Raji (cell line): ENCODE results near the gene CYB5A.

Experiments
- POLR2A ChIP-seq: IDR thresholded peaks from 2 replicates; pipeline ENCODE4 v1.6.1; 2011; ENCODE audit warnings: low read depth, low read length, control low read depth; ENCODE audit not compliant: insufficient read depth

CYB5A gene

DNA sequence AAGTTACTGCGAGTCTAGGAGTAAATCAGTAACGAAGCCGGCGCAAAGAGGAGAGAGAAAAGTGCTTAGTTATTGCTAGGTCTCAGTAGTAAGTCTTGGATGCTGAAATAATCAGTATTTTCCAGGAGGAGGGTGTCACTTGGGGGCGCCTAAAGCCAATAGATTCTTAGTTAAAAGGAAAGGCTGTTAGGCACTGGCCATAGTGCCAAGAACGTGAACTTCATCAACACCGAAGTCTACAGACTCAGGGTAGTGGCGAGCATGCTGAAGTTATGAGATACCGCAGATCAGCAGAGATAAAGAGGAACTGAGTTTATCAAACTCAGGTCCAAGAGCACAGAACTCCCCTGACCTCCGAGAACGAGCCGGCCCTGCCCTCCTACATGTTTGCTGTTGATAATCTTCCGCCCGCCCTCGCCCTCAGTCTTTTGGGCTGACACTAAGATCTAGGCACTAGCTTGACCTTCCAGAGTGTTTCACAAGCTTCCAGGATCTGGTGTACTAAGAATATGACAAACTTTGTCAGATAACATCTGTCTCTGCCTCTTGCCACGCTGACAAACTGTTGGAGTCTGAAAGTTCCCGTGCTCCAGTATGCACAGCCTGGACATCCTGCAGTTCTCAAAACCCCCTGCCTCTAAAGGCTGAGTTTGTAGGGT, 49.2 kb downstream of the CYB5A start:
- no peak for TF ChIP-seq POLR2A

DNA sequence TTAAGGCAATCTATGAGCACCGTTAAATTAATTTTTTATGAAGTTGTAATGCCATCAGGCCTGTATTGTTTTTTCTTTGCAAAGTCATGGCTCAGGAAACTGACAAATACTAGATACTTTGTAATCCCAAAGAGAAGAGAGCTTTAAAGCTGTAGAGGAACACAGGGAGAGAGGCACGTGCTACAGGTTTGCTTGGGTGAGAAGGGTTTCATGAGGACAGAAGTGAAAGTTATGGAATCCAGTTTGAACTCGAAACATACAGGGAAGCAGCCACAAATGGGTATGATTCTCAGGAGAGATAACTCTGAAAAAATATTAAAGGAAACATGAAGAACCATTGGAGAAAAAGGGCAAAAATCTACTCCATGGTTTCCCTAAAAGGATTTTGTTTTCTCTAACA, 49.8 kb downstream of the CYB5A start:
- TF ChIP-seq POLR2A = no peak

DNA sequence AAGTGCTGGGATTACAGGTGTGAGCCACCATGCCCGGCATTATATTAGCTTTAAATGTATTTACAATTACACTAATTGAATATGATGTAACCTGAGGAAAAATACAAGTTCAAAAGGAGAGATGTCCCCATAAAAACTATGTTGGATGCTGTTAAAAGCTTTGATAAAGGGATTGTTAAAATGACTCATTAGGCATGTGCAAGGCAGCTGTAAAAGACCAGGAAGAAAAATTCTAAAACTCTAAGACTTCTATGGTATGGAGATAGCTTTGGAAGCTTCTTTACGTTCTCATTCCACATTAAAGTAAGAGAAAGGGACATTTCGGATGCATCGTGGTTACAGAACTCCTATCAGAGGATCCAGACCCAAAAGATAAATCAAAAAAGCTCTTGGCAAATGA, 50.3 kb downstream of the CYB5A start:
- TF ChIP-seq POLR2A = no peak

DNA sequence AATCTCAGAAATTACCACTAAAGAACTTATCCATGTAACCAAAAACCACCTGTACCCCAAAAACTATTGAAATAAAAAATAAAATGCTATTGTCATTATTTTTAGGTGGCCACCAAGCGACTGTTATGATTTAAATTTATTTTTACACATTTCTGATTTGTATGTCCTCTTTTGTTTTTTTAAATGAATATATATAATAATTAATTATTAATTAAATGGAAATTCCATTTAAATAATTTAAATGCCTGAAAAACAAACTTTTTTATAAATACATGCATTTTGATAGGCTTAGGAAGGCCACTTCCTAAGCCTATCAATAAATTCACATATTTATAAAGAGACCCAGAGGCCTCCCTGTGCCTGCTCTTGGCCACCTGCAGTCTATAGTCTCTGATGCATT, 52.2 kb downstream of the CYB5A start:
- no peak for TF ChIP-seq POLR2A

DNA sequence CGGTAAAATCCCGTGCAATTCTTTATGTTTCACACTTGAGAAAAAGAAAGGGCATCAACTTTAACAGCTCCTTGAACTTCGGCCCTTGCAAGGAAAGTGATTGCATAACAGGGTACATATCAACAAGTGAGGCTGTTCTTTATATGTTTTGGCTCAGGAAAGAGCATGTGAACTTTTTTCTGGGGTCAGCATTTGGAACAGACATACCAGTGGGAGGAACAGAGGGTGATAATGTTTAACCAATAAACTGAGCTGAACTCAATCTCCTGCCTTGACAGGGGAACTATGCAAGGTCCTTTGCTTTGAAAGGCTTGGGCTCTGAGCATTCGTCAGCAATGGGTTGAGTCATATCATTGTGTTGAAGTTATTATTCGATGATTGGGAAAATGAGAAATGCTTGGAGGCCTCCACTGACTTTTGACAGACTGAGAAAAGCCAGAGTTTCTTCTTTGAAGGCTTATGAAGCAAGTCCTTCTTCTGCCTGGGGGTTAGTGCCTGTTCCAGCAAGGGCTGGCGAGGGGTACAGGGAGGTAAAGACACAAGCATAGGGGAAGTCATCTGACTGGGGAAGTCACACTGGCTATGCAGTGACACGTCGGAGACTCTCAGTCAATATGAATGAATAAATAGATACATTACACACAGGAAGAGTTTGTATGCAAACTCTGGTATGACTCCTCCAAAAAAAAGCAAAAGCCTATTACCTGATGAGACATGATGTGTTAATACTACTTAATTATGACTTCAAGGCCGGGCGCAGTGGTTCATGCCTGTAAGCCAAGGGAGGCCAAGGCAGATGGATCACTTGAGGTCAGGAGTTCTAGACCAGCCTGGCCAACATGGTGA, 57.2 kb downstream of the CYB5A start:
- no peak for TF ChIP-seq POLR2A

DNA sequence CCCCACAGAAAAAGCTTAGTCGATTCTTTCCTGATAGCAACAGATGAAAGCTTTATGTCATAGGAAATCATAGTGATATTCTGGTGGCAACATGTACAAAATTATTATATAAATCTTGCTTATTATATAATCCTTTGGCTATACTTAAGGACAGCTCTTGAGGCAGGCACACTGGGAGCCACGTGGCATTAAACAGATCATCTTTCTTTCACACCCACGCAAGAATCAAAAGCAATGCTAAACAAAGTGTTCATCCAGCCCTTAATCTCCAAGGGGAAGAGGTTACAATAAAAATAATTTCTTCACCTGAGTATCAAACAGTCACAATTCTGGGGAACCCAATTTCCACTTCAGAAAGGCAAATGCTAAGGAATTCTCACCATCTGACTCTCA, 57.8 kb downstream of the CYB5A start:
- no peak for TF ChIP-seq POLR2A

DNA sequence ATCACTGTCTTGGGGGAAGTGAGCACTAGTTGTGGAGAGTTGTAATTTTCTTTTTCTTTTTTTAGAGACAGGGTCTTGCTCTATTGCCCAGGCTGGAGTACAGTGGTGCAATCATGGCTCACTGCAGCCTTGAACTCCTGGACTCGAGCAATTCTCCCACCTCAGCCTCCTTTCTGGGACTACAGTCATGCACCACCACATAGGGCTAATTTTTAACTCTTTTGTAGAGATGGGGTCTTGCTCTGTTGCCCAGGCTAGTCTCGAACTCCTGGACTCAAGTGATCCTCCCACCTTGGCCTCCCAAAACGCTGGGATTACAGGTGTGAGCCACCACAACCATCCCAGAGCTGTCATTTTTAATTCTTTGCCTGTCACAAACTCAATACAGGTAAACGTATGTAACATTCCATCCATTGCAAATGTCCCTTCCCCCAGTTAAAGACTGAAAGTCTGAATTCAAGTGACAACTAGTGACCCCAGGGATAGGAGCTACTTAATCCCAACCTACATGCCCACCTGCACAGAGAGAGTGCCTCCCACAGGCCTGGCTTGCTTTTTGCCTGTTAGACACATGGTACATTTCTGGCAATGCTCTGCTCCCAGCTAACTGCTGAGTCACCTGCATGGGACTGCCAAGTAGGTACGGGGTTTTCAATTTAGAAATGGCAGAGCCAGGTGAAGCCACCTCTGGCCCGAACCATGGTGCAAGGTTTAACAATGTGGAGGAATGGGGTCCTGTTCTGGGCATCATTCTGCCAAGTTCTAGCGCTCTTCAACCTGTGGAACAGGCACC, 60.6 kb downstream of the CYB5A start:
- no peak for TF ChIP-seq POLR2A

DNA sequence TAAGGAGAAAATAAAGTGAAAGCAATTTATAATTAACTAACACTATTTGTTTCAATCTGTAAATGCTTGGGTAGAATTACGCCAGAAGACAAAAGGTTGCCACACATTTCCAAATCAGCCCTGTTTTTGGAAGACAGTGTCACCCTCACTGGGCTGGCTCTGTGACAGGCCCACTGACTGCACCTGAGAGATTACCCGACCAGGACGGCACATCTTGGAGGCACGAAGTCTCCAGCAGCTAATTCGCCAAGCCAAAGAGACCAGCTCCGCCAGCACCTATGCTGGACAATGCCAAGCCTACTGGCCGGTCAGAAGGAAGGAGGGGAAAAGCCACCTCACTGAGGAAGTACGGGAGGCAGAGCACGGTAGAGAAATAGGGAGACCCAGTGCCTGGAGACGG, 61.9 kb downstream of the CYB5A start:
- TF ChIP-seq POLR2A = no peak

DNA sequence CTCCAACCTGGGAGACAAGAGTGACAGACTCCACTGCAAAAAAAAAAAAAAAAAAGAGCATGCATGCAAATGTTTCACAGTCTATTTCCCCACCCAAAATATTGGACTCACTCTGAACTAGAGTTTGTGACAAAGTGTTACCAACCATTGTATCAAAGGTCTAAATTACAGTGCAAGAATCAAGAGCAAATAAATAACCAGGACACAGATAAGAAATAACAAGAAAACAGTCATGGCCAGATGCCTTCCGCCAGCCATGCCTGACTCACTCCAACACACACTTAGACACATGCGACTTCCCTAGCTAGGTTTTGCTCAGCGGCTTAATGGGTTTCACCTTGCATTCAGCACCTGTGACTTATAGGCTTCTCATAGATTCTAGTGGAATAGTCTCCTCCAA, 62.8 kb downstream of the CYB5A start:
- no peak for TF ChIP-seq POLR2A

DNA sequence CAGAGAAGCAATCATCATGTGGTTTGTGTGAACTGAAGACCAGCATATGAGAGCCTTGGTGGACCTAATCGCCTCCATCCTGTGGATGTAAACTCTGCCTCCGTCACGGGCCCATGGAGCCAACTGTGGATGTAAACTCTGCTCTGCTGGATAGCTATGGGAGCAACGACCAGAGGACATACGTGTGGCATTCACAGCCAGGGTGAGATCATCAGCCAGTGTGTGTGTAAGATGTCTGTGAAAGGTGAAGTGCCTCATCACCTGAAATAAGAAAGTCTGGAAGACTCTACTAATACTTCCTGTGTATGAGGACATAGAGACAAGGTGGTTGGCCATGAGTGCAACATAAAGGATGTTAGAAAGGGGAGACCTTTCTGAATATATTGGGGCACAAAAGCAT, 63.5 kb downstream of the CYB5A start:
- TF ChIP-seq POLR2A = no peak

DNA sequence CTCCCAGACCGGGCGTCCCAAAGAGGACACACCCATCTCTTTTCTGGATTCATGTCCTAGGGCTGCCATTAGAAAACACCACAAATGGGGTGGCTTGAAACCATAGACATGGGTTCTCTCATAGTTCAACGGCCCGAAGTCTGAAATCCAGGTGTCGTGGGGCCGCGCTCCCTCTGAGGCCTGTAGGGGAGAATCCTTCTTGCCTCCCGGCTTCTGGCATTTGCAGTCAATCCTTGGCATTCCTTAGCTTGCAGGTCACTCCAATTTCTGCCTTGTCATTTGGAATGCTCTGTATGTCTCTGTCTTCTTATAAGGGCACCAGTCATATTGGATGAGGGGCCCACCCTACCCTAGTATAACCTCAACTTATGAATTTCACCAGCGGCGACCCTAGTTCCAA, 65.1 kb downstream of the CYB5A start:
- TF ChIP-seq POLR2A = no peak

DNA sequence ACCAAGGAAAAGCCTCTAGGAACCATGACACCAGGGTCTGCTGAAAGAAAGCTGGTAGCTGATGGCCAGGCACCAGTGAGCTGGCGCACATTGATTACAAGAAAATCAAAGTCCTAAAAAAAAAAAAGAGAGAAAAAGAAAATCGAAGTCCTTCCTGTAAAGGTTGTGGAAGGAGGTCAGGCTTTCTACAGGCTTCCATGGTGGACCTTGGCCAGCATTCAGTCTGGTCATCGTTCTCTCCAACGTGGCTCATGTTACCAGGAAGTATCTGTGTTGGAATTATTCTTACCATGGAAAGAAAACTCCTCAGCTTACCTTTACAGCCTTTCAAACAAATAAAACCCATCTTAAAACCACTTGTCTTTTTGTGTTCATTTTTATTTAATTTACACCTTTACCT, 65.6 kb downstream of the CYB5A start:
- TF ChIP-seq POLR2A = no peak

DNA sequence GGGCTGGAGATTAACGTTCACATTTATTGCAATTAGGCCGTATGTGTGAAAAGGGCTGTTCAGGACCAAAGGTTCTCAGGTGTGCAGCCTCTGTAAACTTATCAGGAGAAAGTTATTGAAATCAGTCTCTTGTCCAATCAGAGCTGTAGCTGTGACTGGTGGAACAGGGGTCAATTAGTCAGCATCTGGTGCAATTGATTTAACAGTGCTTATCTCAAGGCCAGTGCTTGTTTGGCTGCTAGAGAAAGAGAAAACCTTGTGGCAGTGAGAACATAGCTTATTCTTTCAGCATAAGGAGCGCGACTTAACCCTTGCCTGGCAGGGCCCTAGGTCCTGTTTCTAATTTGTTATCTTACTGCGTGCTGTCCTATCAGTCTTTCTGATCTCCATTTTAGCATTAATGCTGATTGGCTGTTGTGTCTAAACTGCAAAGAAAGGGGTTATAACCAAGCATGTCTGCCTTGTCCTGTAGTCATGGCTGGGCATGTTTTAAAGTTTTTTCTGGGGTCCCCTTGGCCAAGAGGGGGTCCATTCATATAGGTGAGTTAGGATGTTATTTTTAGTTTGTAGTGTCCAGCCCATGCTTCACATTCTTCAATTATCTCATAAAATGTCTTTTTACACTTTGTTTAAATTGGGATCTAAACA, 66.4 kb downstream of the CYB5A start:
- TF ChIP-seq POLR2A = no peak

DNA sequence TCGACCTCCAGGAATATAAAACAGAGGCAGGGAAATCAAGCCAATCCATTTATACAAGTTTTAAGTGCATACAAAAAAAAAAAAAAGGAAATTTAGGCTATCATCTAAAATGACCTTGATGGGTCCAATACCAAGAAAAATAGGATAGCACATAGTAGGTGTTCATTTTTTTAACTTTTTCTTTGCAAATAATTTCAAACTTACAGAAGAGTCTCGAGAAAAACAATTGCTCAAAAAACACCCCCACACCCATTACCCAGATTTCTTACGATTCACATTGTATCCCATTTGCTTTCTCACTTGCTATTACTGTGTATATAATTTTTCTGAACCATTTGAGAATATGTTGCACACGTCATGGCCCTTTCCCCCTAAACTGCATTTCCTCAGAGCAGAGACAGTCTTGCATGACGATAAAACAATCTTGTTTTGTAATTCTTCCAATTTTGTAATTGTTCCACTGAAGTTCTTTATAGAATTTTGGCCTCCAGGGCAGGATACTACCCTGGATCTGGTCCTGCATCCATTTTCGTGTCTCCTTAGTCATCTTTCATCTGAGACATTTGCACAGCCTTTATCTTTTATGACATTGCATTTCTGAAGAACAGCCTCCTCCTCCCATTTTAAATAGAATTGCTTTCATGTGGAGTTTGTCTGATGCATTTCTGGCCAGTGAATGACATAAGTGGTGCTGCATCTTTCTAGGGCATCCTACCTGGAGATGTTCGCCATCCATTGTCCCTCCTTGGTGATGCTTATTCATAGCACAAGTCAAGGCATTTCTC, 68.9 kb downstream of the CYB5A start:
- no peak for TF ChIP-seq POLR2A

DNA sequence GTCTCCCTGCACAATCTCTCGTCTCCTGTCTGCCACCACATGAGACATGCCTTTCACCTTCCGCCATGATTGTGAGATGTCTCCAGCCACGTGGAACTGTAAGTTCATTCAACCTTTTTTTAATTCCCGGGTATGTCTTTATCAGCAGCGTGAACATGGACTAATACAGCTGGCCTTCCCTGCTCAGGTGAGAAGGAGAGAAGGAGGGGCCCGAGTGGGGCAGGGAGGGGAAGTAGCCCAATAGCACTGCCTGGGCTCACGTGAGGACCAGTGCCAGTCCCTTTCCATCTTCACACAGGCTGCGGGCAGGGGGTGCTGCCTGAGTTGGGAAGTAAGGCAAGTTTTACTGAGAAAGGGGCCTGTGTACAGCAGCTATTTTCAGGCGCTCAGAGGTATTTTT, 70.7 kb downstream of the CYB5A start:
- no peak for TF ChIP-seq POLR2A
